HG03196 (cell line): Measurements from ENCODE around the gene PKM.

Experiments
- ATAC-seq: cut with Tn5 transposase; IDR thresholded peaks from one replicate; pipeline ENCODE4 v1.9.1; 2021; ENCODE audit not compliant: unreplicated experiment

PKM gene

GRCh38 chr15:72161361-72162132 lies 69.4 kb downstream of the PKM start:
- no peak for ATAC-seq

DNA sequence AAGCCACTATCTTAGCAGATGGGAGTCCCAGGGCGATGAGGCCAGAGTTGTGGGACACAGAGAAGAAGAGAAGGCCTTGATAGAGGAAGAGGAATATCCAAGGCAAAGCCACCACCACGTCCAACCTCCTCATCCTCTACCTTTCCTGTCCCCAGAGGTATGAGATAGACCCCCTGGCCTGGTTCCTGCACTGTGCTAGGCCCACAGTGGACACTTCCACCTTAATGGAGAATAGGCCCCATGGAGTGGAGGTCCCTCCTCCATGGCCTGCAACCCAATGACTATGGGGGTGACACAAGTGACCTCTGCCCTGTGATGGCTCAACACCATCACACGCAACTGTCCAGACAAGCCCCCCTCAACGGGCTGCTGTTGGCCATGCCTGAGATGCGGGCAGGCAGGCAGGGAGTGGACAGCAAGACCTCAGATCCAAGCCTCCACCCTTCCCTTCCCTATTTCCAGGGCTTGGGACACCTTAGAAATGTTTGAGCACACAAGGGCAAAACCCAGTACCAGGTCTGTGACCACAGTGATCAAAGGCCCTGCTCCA lies 70.2 kb downstream of the PKM start:
- ATAC-seq: no peak

DNA sequence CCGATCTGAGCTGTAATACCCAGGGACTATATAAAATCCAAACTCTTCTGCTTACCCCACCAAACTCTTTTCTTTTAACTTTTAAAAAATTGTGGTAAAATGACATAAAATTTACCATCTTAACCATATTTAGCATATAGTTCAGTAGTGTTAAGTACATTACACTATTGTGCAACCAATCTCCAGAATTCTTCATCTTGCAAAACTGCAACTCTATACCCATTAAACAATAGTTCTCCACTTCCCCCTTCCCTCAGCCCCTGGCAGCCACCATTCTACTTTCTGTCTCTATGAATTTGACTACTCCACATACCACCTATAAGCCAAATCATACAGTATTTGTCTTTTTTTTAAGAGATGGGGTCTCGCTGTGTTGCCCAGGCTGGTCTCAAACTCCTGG lies 74.1 kb downstream of the PKM start:
- no peak for ATAC-seq

- peak; percentile 70 for ATAC-seq
Measured at GRCh38 chr15:72155635-72156616, 75.1 kb downstream of the PKM start.

GRCh38 chr15:72155003-72155621 lies 75.9 kb downstream of the PKM start:
- ATAC-seq: no peak

GRCh38 chr15:72154316-72154715 lies 76.7 kb downstream of the PKM start:
- ATAC-seq: no peak

GRCh38 chr15:72153269-72154000 lies 77.6 kb downstream of the PKM start:
- ATAC-seq: no peak
